ENCODE data around the gene TMEM179.

DNA sequence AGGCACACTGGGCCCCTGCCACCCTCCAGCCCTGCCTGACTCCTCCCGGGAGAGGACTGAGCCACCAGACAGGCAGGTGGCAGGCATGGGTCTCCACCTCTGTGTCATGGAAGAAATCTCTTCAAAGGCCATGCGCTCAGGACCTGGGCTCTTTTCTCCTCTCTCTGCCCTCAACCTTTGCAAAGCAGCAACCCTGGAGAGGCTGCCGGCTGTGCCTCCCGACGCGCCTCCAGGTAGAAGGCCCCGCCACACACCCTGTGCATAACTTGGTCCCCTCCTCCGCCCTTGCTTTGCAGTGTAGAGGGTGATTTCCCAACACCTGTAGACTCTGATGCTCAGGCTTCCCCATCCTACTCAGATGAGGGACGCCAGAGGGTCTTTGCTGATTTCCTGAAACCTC, 28.2 kb upstream of the TMEM179 start:
- TF ChIP-seq, protein P1, sequence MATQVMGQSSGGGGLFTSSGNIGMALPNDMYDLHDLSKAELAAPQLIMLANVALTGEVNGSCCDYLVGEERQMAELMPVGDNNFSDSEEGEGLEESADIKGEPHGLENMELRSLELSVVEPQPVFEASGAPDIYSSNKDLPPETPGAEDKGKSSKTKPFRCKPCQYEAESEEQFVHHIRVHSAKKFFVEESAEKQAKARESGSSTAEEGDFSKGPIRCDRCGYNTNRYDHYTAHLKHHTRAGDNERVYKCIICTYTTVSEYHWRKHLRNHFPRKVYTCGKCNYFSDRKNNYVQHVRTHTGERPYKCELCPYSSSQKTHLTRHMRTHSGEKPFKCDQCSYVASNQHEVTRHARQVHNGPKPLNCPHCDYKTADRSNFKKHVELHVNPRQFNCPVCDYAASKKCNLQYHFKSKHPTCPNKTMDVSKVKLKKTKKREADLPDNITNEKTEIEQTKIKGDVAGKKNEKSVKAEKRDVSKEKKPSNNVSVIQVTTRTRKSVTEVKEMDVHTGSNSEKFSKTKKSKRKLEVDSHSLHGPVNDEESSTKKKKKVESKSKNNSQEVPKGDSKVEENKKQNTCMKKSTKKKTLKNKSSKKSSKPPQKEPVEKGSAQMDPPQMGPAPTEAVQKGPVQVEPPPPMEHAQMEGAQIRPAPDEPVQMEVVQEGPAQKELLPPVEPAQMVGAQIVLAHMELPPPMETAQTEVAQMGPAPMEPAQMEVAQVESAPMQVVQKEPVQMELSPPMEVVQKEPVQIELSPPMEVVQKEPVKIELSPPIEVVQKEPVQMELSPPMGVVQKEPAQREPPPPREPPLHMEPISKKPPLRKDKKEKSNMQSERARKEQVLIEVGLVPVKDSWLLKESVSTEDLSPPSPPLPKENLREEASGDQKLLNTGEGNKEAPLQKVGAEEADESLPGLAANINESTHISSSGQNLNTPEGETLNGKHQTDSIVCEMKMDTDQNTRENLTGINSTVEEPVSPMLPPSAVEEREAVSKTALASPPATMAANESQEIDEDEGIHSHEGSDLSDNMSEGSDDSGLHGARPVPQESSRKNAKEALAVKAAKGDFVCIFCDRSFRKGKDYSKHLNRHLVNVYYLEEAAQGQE (IDR thresholded peaks at IDR 0.05; ENCODE audit: insufficient read depth in 1 of 2, low read depth in 2 of 2, low read length in 2 of 2), result no peak
- no peak for TF ChIP-seq POLR2AphosphoS5 (IDR thresholded peaks at IDR 0.05; ENCODE audit: low read depth, low read length)
